IPS-18c (cell line): ENCODE data around the gene SUPT3H.
"Not testable (repeated sequence)": the region's sequence is repeated elsewhere in the genome, so short reads cannot be mapped to it uniquely, and the experiment has no call there.

Source experiments
- H3K4me3 ChIP-seq: 2 replicates; pipeline ENCODE4 v1.7.0; 2013; ENCODE audit warnings: low read depth, mild to moderate bottlenecking, low read length, moderate library complexity; ENCODE audit not compliant: insufficient read depth
- H3K9me3 ChIP-seq: one replicate; pipeline ENCODE4 v1.6.1; 2013; ENCODE audit warnings: mild to moderate bottlenecking, low read length, moderate library complexity; ENCODE audit not compliant: control insufficient read depth, insufficient read depth

The SUPT3H gene

GRCh38 chr6:44917430-44917829, 460.3 kb downstream of the SUPT3H start:
- H3K4me3 ChIP-seq, result no peak overlapping the region
- H3K9me3 ChIP-seq, result no peaks in the 10 kb centered on the region

- no peaks in the 10 kb centered on the region for H3K9me3 ChIP-seq
- no peak overlapping the region for H3K4me3 ChIP-seq
These were observed 462.6 kb downstream of the SUPT3H start for GRCh38 chr6:44915111-44915510.

GRCh38 chr6:44914141-44914540, 463.6 kb downstream of the SUPT3H start:
- Histone ChIP-seq H3K4me3 (no peak overlapping the region), H3K9me3 (no peaks in the 10 kb centered on the region)

- H3K4me3 ChIP-seq, result no peak overlapping the region
These were observed 471.0 kb downstream of the SUPT3H start for GRCh38 chr6:44906761-44907160.

GRCh38 chr6:44900358-44900757, 477.4 kb downstream of the SUPT3H start:
- H3K9me3 ChIP-seq, H3K4me3 ChIP-seq: not testable (repeated sequence)

More at GRCh38 chr6:44906761-44907160, 471.0 kb downstream of the SUPT3H start:
- no peaks in the 10 kb centered on the region for H3K9me3 ChIP-seq

GRCh38 chr6:44898296-44898930, 479.3 kb downstream of the SUPT3H start:
- H3K4me3 ChIP-seq, result no peak overlapping the region
- H3K9me3 ChIP-seq, result no peaks in the 10 kb centered on the region

- no peak overlapping the region for H3K4me3 ChIP-seq
These were observed 480.4 kb downstream of the SUPT3H start for GRCh38 chr6:44897316-44897715.

GRCh38 chr6:44896701-44897100, 481.0 kb downstream of the SUPT3H start:
- H3K9me3 ChIP-seq, result no peaks in the 10 kb centered on the region
- no peak overlapping the region for H3K4me3 ChIP-seq

More at GRCh38 chr6:44897316-44897715, 480.4 kb downstream of the SUPT3H start:
- no peaks in the 10 kb centered on the region for H3K9me3 ChIP-seq

- no peaks in the 10 kb centered on the region for H3K9me3 ChIP-seq
These were observed 485.2 kb downstream of the SUPT3H start for GRCh38 chr6:44892579-44892978.

GRCh38 chr6:44879071-44879470, 498.7 kb downstream of the SUPT3H start:
- H3K4me3 ChIP-seq, H3K9me3 ChIP-seq: not testable (repeated sequence)

More at GRCh38 chr6:44892579-44892978, 485.2 kb downstream of the SUPT3H start:
- no peak overlapping the region for H3K4me3 ChIP-seq

- not testable (repeated sequence) for H3K9me3 ChIP-seq, H3K4me3 ChIP-seq
These were observed 501.1 kb downstream of the SUPT3H start for GRCh38 chr6:44876638-44877037.

- H3K4me3 ChIP-seq, result no peak overlapping the region
- peaks cover 4% of the 10 kb centered on the region for H3K9me3 ChIP-seq
These were observed 508.3 kb downstream of the SUPT3H start for GRCh38 chr6:44869321-44869897.

- Histone ChIP-seq H3K4me3 (no peak overlapping the region), H3K9me3 (peaks cover 4% of the 10 kb centered on the region)
These were observed 508.8 kb downstream of the SUPT3H start for GRCh38 chr6:44868910-44869309.

- H3K9me3 ChIP-seq, result peaks cover 4% of the 10 kb centered on the region
These were observed 509.4 kb downstream of the SUPT3H start for GRCh38 chr6:44868335-44868668.

GRCh38 chr6:44867571-44868334, 510.0 kb downstream of the SUPT3H start:
- H3K4me3 ChIP-seq, result no peak overlapping the region
- H3K9me3 ChIP-seq, result peaks cover 5% of the 10 kb centered on the region

More at GRCh38 chr6:44868335-44868668, 509.4 kb downstream of the SUPT3H start:
- H3K4me3 ChIP-seq, result no peak overlapping the region

- not testable (repeated sequence) for H3K9me3 ChIP-seq, H3K4me3 ChIP-seq
These were observed 512.5 kb downstream of the SUPT3H start for GRCh38 chr6:44865184-44865583.

GRCh38 chr6:44859901-44860410, 517.8 kb downstream of the SUPT3H start:
- Histone ChIP-seq H3K4me3 (no peak overlapping the region), H3K9me3 (peaks cover 2% of the 10 kb centered on the region)

- no peak overlapping the region for H3K4me3 ChIP-seq
- peaks cover 2% of the 10 kb centered on the region for H3K9me3 ChIP-seq
These were observed 518.7 kb downstream of the SUPT3H start for GRCh38 chr6:44858998-44859397.
